HepG2 (cell line): ENCODE measurements around the gene KIF1C. TPM values are rescaled to one million over a fixed set of nuclear protein-coding genes. Genes with fewer than 3 reads are reported as not detected.

Experiments
- EP300 ChIP-seq, 3 experiments: sonication (generic) in 1 of 3; formaldehyde crosslinking in 1 of 3; IDR thresholded peaks; 2 replicates each; pipeline versions ENCODE4 v1.5.1 to v1.6.1; 2011 to 2020; ENCODE audit warnings: low read depth in 2 of 3, low read length in 2 of 3, borderline replicate concordance in 1 of 3, improper control_type of control experiment in 1 of 3, mild to moderate bottlenecking in 1 of 3, missing genetic modification reagents in 1 of 3, moderate library complexity in 1 of 3
- ERF ChIP-seq: IDR thresholded peaks from 2 replicates; pipeline ENCODE4 v1.6.1; 2018; ENCODE audit warnings: missing biosample characterization, missing genetic modification reagents
- HNRNPLL ChIP-seq: fragments of 200-400 bp; formaldehyde crosslinking; IDR thresholded peaks from 2 replicates; pipeline ENCODE4 v1.6.1; 2017; ENCODE audit warnings: mild to moderate bottlenecking, low read depth, low read length; ENCODE audit not compliant: poor library complexity, severe bottlenecking
- HOXD1 ChIP-seq: sonication (generic); formaldehyde crosslinking; IDR thresholded peaks from 2 replicates; pipeline ENCODE4 v1.5.0; 2020; ENCODE audit warnings: missing genetic modification reagents
- MYC ChIP-seq: sonication (generic); formaldehyde crosslinking; IDR thresholded peaks from 2 replicates; pipeline ENCODE4 v1.9.0; 2021; ENCODE audit warnings: missing genetic modification reagents, borderline replicate concordance
- NKX3-1 ChIP-seq: sonication (generic); formaldehyde crosslinking; IDR thresholded peaks from 2 replicates; pipeline ENCODE4 v1.5.0; 2020; ENCODE audit warnings: missing genetic modification reagents
- RNF2 ChIP-seq: fragments of 450-650 bp; conservative IDR thresholded peaks from 2 replicates; pipeline ENCODE4 v1.6.1; 2016; ENCODE audit warnings: low read depth
- SAFB2 ChIP-seq: sonication (generic); formaldehyde crosslinking; IDR thresholded peaks from 2 replicates; pipeline ENCODE4 v1.5.1; 2020; ENCODE audit warnings: missing genetic modification reagents, low read depth, mild to moderate bottlenecking, borderline replicate concordance
- SKI ChIP-seq: fragments of 450-650 bp; IDR thresholded peaks from one replicate; pipeline ENCODE4 v1.6.1; 2018; ENCODE audit warnings: mild to moderate bottlenecking; ENCODE audit not compliant: partially characterized antibody
- SMAD9 ChIP-seq: sonication (generic); formaldehyde crosslinking; IDR thresholded peaks from 2 replicates; pipeline ENCODE4 v1.5.1; 2020; ENCODE audit warnings: mild to moderate bottlenecking, missing genetic modification reagents
- ZBTB26 ChIP-seq: IDR thresholded peaks from 2 replicates; pipeline ENCODE4 v1.6.1; 2016; ENCODE audit warnings: missing compliant biosample characterization, missing genetic modification reagents, borderline replicate concordance
- ZNF44 ChIP-seq: sonication (generic); formaldehyde crosslinking; IDR thresholded peaks from 2 replicates; pipeline ENCODE4 v1.5.1; 2020; ENCODE audit warnings: mild to moderate bottlenecking, missing genetic modification reagents
- ZNF646 ChIP-seq: sonication (generic); formaldehyde crosslinking; IDR thresholded peaks from 2 replicates; pipeline ENCODE4 v1.9.0; 2021; ENCODE audit warnings: mild to moderate bottlenecking, missing genetic modification reagents
- ZNF674 ChIP-seq: sonication (generic); formaldehyde crosslinking; IDR thresholded peaks from 2 replicates; pipeline ENCODE4 v1.5.0; 2020; ENCODE audit warnings: low read depth, mild to moderate bottlenecking, missing genetic modification reagents
- ZNF747 ChIP-seq: sonication (generic); formaldehyde crosslinking; IDR thresholded peaks from 2 replicates; pipeline ENCODE4 v1.8.1; 2023; ENCODE audit warnings: missing genetic modification reagents, mild to moderate bottlenecking, borderline replicate concordance
- ZNF770 ChIP-seq: sonication (generic); formaldehyde crosslinking; IDR thresholded peaks from 2 replicates; pipeline ENCODE4 v1.5.0; 2020; ENCODE audit warnings: mild to moderate bottlenecking, missing genetic modification reagents
- polyA plus RNA-seq, 8 experiments: library from polyadenylated mRNA; depleted of rRNA in 3 of 8; stranded (reverse) in 7 of 8; unstranded in 1 of 8; fragments of >200 nt; fragmentation: Illumina TruSeq in 4 of 8; extraction: Trizol in 4 of 8; gene quantifications; 2 replicates each; pipeline versions ENCODE4 v1.2.1 to v1.2.3, GENCODE V29; 2011 to 2016; ENCODE audit warnings: low read depth in 4 of 8, missing spikeins in 1 of 8, mixed read lengths in 1 of 8; ENCODE audit not compliant: insufficient read depth in 1 of 8
- total RNA-seq, 5 experiments: library from RNA; depleted of rRNA; stranded (reverse); fragments of >200 nt; fragmentation: Illumina TruSeq; extraction: Trizol; gene quantifications; 2 replicates each; pipeline ENCODE4 v1.2.3, GENCODE V29; 2016; ENCODE audit warnings: low read depth in 1 of 5
- TF ChIP-seq, protein P1 (sequence below): IDR thresholded peaks from 2 replicates; pipeline ENCODE4 v1.6.1; 2012; ENCODE audit warnings: low read depth, low read length, improper control_type of control experiment

Gene KIF1C
- total and polyA plus RNA-seq, 2 of the 13 experiments (the other 11 are each of a cell fraction or from before 2014, with no cell fraction given), result 70.0 to 104 TPM

- TF ChIP-seq ZNF770 (CRISPR knock-in tag) (no peak), HOXD1 (CRISPR knock-in tag) (peak; percentile 75), HNRNPLL (no peak), ZNF44 (CRISPR knock-in tag) (no peak), MYC (CRISPR knock-in tag) (peak; percentile 98), ZNF646 (no peak), SAFB2 (CRISPR knock-in tag) (no peak), EP300 (IDR thresholded peaks at IDR 0.05; ENCODE audit: low read depth in 2 of 2, low read length in 2 of 2) (peak in 1 of 2 experiments; percentile 51; a peak in 1 of 4 replicates), EP300 (CRISPR knock-in tag; IDR thresholded peaks at IDR 0.05; ENCODE audit: borderline replicate concordance) (peak; percentile 29; the same call in 1 of the 2 replicates), NKX3-1 (CRISPR knock-in tag) (no peak), ERF (CRISPR knock-in tag) (peak; percentile 48; the same call in 1 of the 2 replicates), ZBTB26 (CRISPR knock-in tag) (peak; percentile 91), SKI (peak; percentile 84), SMAD9 (CRISPR knock-in tag) (no peak), ZNF747 (CRISPR knock-in tag) (peak; percentile 35; the same call in 1 of the 2 replicates), RNF2 (peak; percentile 54; the same call in 1 of the 2 replicates), ZNF674 (CRISPR knock-in tag) (no peak)
- TF ChIP-seq, protein P1, sequence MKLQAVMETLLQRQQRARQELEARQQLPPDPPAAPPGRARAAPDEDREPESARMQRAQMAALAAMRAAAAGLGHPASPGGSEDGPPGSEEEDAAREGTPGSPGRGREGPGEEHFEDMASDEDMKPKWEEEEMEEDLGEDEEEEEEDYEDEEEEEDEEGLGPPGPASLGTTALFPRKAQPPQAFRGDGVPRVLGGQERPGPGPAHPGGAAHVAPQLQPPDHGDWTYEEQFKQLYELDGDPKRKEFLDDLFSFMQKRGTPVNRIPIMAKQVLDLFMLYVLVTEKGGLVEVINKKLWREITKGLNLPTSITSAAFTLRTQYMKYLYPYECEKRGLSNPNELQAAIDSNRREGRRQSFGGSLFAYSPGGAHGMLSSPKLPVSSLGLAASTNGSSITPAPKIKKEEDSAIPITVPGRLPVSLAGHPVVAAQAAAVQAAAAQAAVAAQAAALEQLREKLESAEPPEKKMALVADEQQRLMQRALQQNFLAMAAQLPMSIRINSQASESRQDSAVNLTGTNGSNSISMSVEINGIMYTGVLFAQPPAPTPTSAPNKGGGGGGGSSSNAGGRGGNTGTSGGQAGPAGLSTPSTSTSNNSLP, result no peak
Measured at GRCh38 chr17:4949321-4950074, 48.3 kb upstream of the KIF1C start (continued).
